Activated naive CD8-positive, alpha-beta T cell (primary cell): ENCODE measurements around the gene NUCB2.
"Not testable (repeated sequence)": the region's sequence is repeated elsewhere in the genome, so short reads cannot be mapped to it uniquely, and the experiment has no call there.

Experiments used
- H3K27ac Mint-ChIP-seq: one replicate; pipeline ENCODE4 v1.8.0; 2021; ENCODE audit warnings: mixed read lengths
- H3K27me3 Mint-ChIP-seq: one replicate; pipeline ENCODE4 v1.8.0; 2021; ENCODE audit warnings: mixed read lengths
- H3K36me3 Mint-ChIP-seq: one replicate; pipeline ENCODE4 v1.8.0; 2021; ENCODE audit warnings: mixed read lengths
- H3K4me1 Mint-ChIP-seq: one replicate; pipeline ENCODE4 v1.8.0; 2021; ENCODE audit warnings: low read depth, mixed read lengths
- H3K4me3 Mint-ChIP-seq: one replicate; pipeline ENCODE4 v1.8.0; 2021; ENCODE audit warnings: mild to moderate bottlenecking, mixed read lengths
- H3K9me3 Mint-ChIP-seq: one replicate; pipeline ENCODE4 v1.8.0; 2021; ENCODE audit warnings: low read depth, mixed read lengths

NUCB2 gene

DNA sequence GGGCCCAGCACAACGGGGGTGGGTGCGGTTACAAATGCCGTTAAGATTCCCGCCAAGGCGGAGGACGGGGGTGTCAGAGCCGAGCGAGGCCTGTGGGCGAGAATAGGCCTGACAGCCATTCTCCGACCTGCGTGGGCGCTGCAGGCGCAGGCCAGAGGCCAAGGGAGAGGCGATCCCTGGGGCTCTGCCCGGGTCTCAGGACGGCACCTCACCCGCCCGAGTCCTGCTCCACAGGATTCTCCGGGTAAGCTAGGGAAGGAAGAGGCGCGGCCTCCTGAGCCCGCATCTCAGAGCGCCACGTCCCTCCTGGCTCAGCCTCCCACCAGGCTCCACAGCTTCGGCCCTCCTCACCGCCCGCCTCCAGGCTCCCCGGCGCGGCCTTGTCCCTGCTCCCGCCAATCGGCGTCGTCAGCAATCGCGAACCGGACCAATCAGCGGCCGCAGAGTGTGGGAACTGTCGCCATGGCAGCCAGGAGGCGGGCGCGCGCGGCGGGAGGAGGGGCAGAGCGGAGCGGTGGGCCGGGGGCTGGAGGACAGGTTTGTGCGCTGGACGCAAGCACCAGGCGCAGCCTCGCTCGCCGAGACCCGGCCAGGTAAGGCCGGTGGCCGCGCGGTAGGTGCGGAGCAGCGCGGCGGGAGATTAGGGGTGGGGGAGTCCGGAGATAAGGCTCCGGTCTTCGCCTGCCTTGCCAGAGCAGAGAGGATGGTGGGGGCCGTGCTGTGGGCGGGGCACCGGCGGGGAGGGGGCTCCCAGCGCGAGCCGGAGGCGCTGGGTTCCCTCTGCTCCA lies at the start of gene NUCB2:
Gene NUCB2, plus strand, starts transcription at position 504 of the 788 bp plus-strand sequence. CDS start 18,585 bp downstream, outside the sequence.
- Mint-ChIP-seq H3K4me1 (peaks cover 41% of the 10 kb centered on the region), H3K9me3 (no peaks in the 10 kb centered on the region), H3K4me3 (peak within 1 kb of the TSS; percentile 90)

DNA sequence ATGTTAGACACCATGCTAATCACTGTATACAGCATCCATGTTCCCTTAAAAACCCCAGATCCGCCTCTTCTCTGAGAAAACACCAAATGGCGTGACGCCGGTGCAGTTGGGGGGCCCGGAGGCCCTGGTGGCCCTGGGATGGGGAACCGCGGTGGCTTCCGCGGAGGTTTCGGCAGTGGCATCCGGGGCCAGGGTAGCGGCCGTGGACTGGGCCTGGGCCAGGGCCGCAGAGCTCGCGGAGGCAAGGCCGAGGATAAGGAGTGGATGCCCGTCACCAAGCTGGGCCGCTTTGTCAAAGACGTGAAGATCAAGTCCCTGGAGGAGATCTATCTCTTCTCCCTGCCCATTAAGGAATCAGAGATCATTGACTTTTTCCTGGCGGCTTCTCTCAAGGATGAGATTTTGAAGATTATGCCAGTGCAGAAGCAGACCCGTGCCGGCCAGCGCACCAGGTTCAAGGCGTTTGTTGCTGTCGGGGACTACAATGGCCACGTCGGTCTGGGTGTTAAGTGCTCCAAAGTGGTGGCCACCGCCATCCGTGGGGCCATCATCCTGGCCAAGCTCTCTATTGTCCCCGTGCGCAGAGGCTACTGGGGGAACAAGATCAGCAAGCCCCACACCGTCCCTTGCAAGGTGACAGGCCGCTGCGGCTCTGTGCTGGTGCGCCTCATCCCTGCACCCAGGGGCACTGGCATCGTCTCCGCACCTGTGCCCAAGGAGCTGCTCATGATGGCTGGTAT lies 48.2 kb upstream of the NUCB2 start:
- H3K36me3 Mint-ChIP-seq, H3K27me3 Mint-ChIP-seq, H3K9me3 Mint-ChIP-seq, H3K4me3 Mint-ChIP-seq, H3K27ac Mint-ChIP-seq: not testable (repeated sequence)
- H3K4me1 Mint-ChIP-seq, result peaks cover 16% of the 10 kb centered on the region

More for the DNA sequence above, at the start of gene NUCB2:
- Mint-ChIP-seq H3K27me3 (no peaks in the 10 kb centered on the region), H3K36me3 (peaks cover 2% of the 10 kb centered on the region), H3K27ac (peak within 1 kb of the TSS; percentile 88)

DNA sequence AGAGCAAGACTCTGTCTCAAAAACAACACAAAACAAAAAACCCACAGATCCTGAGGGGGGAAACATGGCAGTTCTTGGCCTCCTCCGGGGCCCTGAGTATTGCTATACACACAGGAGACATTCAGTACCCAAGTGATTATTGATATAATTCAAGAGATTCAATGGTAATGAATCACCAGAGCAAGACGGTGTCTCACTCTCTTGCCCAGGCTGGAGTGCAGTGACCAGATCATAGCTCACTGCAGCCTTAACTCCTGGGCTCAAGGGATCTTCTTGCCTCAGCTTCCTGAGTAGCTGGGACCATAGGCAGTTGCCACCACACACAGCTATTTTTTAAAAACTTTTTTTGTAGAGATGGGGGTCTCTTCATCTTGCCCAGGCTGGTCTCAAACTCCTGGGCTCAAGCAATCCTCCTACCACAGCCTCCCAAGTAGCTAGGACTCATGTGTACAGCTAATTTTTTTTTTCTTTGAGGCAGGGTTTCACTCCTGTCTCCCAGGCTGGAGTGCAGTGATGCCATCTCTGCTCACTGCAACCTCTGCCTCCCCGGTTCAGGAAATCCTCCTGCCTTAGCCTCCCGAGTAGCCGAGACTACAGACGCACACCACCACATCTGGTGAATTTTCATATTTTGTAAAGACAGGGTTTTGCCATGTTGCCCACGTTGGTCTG lies 46.9 kb upstream of the NUCB2 start:
- H3K4me3 Mint-ChIP-seq, result no peak overlapping the region
- H3K27me3 Mint-ChIP-seq, result no peaks in the 10 kb centered on the region
- H3K9me3 Mint-ChIP-seq, result no peaks in the 10 kb centered on the region
- H3K27ac Mint-ChIP-seq, result peak overlapping the region; percentile 72
- peaks cover 16% of the 10 kb centered on the region for H3K4me1 Mint-ChIP-seq
- no peaks in the 10 kb centered on the region for H3K36me3 Mint-ChIP-seq

DNA sequence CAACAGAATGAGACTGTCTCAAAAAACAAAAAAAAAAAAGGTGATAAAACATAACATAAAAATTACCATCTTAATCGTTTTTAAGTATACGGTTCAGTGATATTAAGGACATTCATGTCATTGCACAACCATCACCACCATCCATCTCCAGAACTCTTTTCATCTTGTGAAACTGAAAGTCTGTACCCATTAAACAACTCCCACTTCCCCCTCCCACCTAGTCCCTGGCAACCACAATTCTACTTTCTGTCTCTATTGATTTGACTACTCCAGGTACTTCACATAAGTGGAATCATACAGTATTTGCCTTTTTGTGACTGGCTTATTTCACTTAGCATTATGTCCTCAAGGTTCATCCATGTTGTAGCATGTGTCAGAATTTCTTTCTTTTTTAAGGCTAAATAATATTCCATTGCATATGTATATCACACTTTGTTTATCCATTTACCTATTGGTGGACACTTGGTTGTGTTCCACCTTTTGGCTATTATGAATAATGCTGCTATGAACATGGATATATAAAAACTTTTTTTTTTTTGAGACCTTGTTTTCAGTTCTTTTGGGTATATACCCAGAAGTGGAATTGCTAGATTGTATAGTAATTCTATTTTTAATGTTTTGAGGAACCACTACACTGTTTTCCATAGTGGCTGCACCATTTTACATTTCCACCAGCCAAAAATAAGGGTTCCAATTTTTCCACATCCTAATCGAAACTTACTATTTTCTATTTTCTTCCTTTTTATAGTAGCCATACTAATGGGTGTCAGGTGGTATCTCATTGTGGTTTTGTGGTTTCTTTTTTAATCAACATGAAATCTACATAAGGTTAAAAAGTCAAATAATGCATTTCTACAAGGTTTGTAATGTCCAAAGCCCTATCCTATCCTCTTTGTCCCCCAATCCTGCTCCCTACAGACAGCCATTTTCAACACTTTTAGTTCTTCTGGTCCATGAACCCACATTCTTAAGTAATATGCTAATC lies 45.4 kb upstream of the NUCB2 start:
- peaks cover 16% of the 10 kb centered on the region for H3K4me1 Mint-ChIP-seq
- no peak overlapping the region for H3K27ac Mint-ChIP-seq
- no peaks in the 10 kb centered on the region for H3K27me3 Mint-ChIP-seq
- H3K36me3 Mint-ChIP-seq, result no peaks in the 10 kb centered on the region
- H3K4me3 Mint-ChIP-seq, result no peak overlapping the region
- H3K9me3 Mint-ChIP-seq, result no peaks in the 10 kb centered on the region

DNA sequence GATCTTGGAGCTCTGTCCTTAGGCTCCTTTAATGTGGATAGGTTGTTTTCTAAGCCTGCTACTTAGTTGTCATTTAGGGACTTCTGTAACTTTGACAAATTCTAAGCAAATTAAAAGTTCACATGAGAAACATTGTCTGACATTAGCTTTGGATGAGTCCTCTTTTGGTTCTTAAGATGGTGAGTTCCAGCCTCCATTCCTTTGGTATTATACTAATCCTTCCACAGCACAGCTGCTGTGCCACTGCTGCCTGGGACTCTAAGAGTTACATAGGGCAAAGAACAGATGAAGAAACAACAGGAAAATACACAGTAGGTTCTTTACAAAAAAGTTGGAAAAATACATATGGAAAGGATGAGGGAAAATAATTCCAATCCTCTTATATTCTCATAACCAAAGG lies 43.4 kb upstream of the NUCB2 start:
- H3K9me3 Mint-ChIP-seq, result no peaks in the 10 kb centered on the region
- H3K27me3 Mint-ChIP-seq, result no peaks in the 10 kb centered on the region
- H3K4me1 Mint-ChIP-seq, result peaks cover 16% of the 10 kb centered on the region
- no peaks in the 10 kb centered on the region for H3K36me3 Mint-ChIP-seq
- H3K27ac Mint-ChIP-seq, result no peak overlapping the region
- H3K4me3 Mint-ChIP-seq, result no peak overlapping the region

DNA sequence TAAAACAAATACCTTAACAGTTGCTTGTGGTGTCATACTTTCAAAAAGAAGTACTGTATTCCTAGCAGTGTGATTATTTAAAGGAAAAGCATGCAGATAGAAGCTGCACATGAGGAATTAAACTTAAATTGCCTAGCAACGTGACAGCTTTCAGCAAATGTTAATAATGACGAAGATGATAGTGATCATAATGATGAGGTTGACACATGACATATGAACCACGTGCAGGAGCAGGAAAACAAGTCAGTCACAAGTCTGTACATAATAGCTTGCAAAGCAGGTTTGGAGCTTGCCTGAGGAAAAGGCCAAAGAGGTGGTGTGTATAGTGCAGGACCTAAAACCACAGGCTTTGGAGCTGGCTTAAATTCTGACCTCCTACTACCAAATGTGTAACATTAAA lies 38.2 kb upstream of the NUCB2 start:
- Mint-ChIP-seq H3K4me3 (no peak overlapping the region), H3K36me3 (no peaks in the 10 kb centered on the region), H3K27ac (no peak overlapping the region), H3K4me1 (peaks cover 3% of the 10 kb centered on the region), H3K27me3 (peaks cover 3% of the 10 kb centered on the region), H3K9me3 (no peaks in the 10 kb centered on the region)

DNA sequence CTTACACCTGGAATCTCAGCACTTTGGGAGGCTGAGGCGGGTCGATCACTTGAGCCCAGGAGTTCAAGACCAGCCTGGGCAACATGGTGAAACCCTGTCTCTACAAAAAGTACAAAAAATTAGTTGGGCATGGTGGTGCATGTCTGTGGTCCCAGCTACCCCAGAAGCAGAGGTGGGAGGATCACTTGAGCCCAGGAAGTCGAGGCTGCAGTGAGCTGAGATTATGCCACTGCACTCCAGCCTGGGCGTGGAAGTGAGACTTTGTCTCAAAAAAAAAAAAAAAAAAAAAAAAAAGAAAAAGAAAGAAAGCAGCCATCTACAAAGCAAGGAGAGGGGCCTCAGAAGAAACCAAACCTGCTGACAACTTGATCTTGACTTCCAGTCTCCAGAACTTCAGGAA lies 36.6 kb upstream of the NUCB2 start:
- H3K4me1 Mint-ChIP-seq, H3K27me3 Mint-ChIP-seq, H3K36me3 Mint-ChIP-seq, H3K27ac Mint-ChIP-seq, H3K9me3 Mint-ChIP-seq, H3K4me3 Mint-ChIP-seq: not testable (repeated sequence)

DNA sequence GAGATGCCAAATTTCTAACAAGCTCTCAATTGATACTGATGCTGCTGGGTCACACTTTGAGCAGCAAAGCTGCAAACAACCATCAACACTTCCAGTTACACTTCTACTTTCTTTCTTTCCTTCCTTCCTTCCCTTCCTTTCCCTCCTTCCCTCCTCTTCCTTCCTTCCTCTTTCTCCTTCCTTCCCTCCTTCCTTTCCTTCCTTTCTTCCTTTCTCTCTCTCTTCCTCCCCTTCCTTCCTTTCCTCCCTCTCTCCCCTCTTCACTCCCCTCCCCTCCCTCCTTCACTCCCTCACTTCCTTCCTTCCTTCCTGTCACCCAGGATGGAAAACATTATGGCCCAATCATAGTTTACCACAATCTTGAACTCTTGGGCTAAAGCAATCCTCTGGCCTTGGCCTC lies 35.8 kb upstream of the NUCB2 start:
- H3K4me1 Mint-ChIP-seq, result peaks cover 9% of the 10 kb centered on the region
- H3K4me3 Mint-ChIP-seq, result no peak overlapping the region
- no peaks in the 10 kb centered on the region for H3K9me3 Mint-ChIP-seq
- H3K27me3 Mint-ChIP-seq, result peaks cover 3% of the 10 kb centered on the region
- H3K27ac Mint-ChIP-seq, result no peak overlapping the region
- no peaks in the 10 kb centered on the region for H3K36me3 Mint-ChIP-seq

DNA sequence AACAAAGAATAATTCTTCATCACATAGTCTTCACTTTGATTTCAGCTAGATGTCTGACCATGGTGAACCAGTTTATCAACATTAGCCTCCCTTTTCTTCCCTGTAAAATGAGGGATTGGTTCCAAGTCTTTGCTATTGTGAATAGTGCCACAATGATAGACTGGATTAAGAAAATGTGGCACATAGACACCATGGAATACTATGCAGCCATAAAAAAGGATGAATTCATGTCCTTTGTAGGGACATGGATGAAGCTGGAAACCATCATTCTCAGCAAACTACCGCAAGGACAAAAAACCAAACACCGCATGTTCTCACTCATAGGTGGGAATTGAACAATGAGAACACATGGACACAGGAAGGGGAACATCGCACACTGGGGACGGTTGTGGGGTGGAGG lies 33.6 kb upstream of the NUCB2 start:
- not testable (repeated sequence) for H3K27ac Mint-ChIP-seq, H3K4me3 Mint-ChIP-seq, H3K9me3 Mint-ChIP-seq, H3K36me3 Mint-ChIP-seq, H3K4me1 Mint-ChIP-seq, H3K27me3 Mint-ChIP-seq

DNA sequence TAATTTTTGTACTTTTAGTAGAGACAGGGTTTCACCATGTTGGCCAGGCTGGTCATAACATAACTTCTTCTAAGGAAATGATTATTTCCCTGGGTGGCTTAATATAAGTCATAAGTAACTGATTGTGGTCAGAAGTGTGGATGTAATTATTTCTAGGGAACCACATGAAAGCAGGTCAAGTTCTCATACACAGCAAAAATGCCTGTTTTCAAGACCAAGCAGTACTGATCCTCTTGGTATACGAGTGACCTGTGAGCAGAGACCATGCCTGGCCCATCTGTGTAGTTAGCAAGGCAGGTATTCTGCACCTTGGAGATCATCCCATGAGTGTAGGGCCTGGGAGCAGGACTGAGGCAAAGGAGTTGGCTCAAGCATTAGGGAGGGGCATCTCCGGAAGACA lies 32.5 kb upstream of the NUCB2 start:
- Mint-ChIP-seq H3K27ac (no peak overlapping the region), H3K9me3 (no peaks in the 10 kb centered on the region), H3K36me3 (no peaks in the 10 kb centered on the region), H3K4me1 (peaks cover 9% of the 10 kb centered on the region), H3K27me3 (no peaks in the 10 kb centered on the region), H3K4me3 (no peak overlapping the region)

DNA sequence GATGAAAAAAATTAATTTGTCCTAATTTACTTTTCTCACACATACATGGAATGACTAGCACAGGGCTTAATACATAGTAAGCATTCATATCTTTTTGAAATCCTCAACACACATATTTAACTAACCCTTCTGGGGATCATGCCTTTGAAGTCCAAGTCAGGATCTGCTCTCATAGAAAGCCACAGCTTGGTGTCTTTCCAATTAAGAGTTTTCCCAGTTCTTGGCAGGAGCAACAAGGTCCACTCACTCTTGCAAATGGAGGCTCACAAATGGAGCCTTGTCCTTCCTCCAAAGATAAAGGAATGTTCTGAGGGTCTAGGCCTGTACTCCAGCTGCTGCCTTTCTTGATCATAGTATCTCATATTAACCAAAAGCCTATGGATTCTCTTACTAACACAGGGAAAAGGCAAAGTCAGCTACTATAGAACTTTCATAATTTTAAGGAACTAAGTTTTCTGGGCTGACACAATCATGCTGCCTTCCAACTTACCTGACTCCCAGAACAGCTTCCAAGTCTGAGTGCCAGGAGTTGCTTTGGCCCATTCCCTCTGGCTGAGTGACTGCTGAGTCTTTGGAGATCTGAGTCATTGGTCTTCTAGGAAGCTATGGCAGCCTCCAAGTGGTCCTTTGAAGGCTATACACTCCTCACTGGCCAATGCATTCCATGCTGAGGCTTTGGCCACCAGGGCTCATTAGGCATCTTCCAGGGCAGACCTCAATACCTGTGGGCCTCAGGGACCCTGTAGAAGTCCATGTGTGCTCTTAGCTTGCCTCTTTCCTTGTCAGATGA lies 25.8 kb upstream of the NUCB2 start:
- no peak overlapping the region for H3K4me3 Mint-ChIP-seq
- H3K9me3 Mint-ChIP-seq, result no peaks in the 10 kb centered on the region
- no peaks in the 10 kb centered on the region for H3K36me3 Mint-ChIP-seq
- H3K27ac Mint-ChIP-seq, result no peak overlapping the region
- H3K27me3 Mint-ChIP-seq, result no peaks in the 10 kb centered on the region
- H3K4me1 Mint-ChIP-seq, result no peaks in the 10 kb centered on the region

DNA sequence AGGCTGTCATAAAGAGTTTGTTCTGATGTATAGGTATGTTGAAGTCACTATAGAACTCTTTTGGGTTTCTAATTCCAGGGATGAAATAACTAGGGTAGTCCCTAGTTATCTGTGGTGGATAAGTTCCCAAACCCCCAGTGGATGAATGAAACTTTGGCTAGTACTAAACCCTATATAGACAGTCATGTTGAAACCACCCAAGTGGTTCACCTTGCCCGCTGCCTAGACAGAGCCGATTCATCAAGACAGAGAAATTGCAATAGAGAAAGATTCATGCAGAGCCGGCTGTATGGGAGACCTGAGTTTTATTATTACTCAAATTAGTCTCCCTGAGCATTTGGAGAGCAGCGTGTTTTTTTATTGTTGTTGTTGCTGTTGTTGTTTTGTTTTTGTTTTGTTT lies 23.8 kb upstream of the NUCB2 start:
- H3K4me3 Mint-ChIP-seq, result no peak overlapping the region
- no peaks in the 10 kb centered on the region for H3K36me3 Mint-ChIP-seq
- no peak overlapping the region for H3K27ac Mint-ChIP-seq
- H3K4me1 Mint-ChIP-seq, result peaks cover 12% of the 10 kb centered on the region
- no peaks in the 10 kb centered on the region for H3K27me3 Mint-ChIP-seq
- no peaks in the 10 kb centered on the region for H3K9me3 Mint-ChIP-seq

DNA sequence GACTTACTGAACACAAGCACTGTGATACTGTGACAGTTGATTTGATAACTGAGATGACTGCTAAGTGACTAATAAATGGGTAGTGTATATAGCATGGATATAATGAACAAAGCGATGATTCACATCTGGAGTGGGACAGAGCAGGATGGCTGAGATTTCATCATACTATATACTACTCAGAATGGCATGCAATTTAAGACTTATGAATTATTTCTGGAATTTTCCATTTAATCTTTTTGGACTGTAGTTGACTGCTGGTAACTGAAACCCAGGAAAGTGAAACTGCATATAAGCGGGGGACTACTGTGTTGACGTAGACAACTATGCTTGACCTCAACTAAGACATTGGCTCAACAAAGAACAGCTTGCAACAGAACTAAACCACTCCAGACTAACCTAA lies 20.0 kb upstream of the NUCB2 start:
- H3K27me3 Mint-ChIP-seq, result no peaks in the 10 kb centered on the region
- no peak overlapping the region for H3K4me3 Mint-ChIP-seq
- H3K27ac Mint-ChIP-seq, result peak overlapping the region; percentile 31
- no peaks in the 10 kb centered on the region for H3K9me3 Mint-ChIP-seq
- peaks cover 15% of the 10 kb centered on the region for H3K4me1 Mint-ChIP-seq
- no peaks in the 10 kb centered on the region for H3K36me3 Mint-ChIP-seq

DNA sequence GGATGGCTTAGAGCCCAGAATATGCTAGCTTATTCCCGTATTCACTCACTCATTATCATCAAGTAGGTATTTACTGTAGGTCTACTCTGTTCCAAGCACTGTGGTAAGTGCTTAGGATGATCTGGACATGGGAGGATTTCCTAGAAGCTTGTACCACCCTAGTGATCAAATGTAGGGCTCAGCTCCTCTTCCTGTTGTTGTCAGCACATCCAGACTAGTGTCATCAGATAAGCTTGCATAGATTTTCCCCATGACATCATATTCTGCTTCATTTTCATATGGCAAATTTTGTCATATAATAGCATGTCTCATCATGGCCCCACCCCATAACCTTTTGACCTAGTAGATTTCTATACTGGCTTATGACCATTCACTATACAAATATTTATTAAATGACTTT lies 19.3 kb upstream of the NUCB2 start:
- no peaks in the 10 kb centered on the region for H3K27me3 Mint-ChIP-seq
- peaks cover 15% of the 10 kb centered on the region for H3K4me1 Mint-ChIP-seq
- H3K9me3 Mint-ChIP-seq, result no peaks in the 10 kb centered on the region
- no peak overlapping the region for H3K27ac Mint-ChIP-seq
- no peaks in the 10 kb centered on the region for H3K36me3 Mint-ChIP-seq
- H3K4me3 Mint-ChIP-seq, result no peak overlapping the region
